H9 (cell line): ENCODE results near the gene GRB2. TPM values are rescaled to one million over a fixed set of nuclear protein-coding genes. Genes with fewer than 3 reads are reported as not detected.

ENCODE experiments used
- DNase-seq: peaks from one replicate; pipeline ENCODE4 v3.0.0-alpha.2; 2017
- H2AFZ ChIP-seq: one replicate; pipeline ENCODE4 v1.6.1; 2013; ENCODE audit warnings: mild to moderate bottlenecking, low read length, control low read depth, moderate library complexity
- H2AK5ac ChIP-seq: 2 replicates; pipeline ENCODE4 v1.6.1; 2013; ENCODE audit warnings: low read length, control low read depth, mixed read lengths; ENCODE audit not compliant: insufficient read length
- H2BK120ac ChIP-seq: one replicate; pipeline ENCODE4 v1.6.1; 2013; ENCODE audit warnings: low read depth, mild to moderate bottlenecking, low read length, control low read depth, inconsistent platforms; ENCODE audit not compliant: poor library complexity, severe bottlenecking
- H2BK12ac ChIP-seq: 2 replicates; pipeline ENCODE4 v1.6.1; 2013; ENCODE audit warnings: low read length, control low read depth, mixed read lengths, low read depth; ENCODE audit not compliant: insufficient read length
- H2BK15ac ChIP-seq: 2 replicates; pipeline ENCODE4 v1.6.1; 2013; ENCODE audit warnings: low read depth, low read length, control low read depth
- H2BK20ac ChIP-seq: one replicate; pipeline ENCODE4 v1.6.1; 2013; ENCODE audit warnings: low read depth, mild to moderate bottlenecking, low read length, control low read depth, inconsistent platforms; ENCODE audit not compliant: poor library complexity, severe bottlenecking
- H2BK5ac ChIP-seq: 2 replicates; pipeline ENCODE4 v1.6.1; 2013; ENCODE audit warnings: low read length, control low read depth, mixed read lengths; ENCODE audit not compliant: insufficient read length
- H3K14ac ChIP-seq: 2 replicates; pipeline ENCODE4 v1.6.1; 2013; ENCODE audit warnings: low read length, control low read depth; ENCODE audit not compliant: insufficient read depth
- H3K18ac ChIP-seq: 2 replicates; pipeline ENCODE4 v1.6.1; 2013; ENCODE audit warnings: low read depth, mild to moderate bottlenecking, mixed read lengths, low read length, control low read depth; ENCODE audit not compliant: insufficient read length
- H3K23ac ChIP-seq: 2 replicates; pipeline ENCODE4 v1.6.1; 2013; ENCODE audit warnings: low read length, control low read depth, mixed read lengths, low read depth; ENCODE audit not compliant: insufficient read length
- H3K23me2 ChIP-seq: 2 replicates; pipeline ENCODE4 v1.6.1; 2013; ENCODE audit warnings: low read depth, mild to moderate bottlenecking, mixed read lengths, low read length, control low read depth; ENCODE audit not compliant: insufficient read length, poor library complexity, severe bottlenecking
- H3K27ac ChIP-seq: 2 replicates; pipeline ENCODE4 v1.5.1; 2013; ENCODE audit warnings: low read length, control low read depth, mixed read lengths, low read depth; ENCODE audit not compliant: insufficient read length
- H3K27me3 ChIP-seq: 2 replicates; pipeline ENCODE4 v1.6.1; 2013; ENCODE audit warnings: low read length, control low read depth, inconsistent platforms; ENCODE audit not compliant: insufficient read depth
- H3K4ac ChIP-seq: 2 replicates; pipeline ENCODE4 v1.6.1; 2013; ENCODE audit warnings: low read depth, mild to moderate bottlenecking, control low read depth, inconsistent platforms, low read length, moderate library complexity
- H3K4me1 ChIP-seq: 2 replicates; pipeline ENCODE4 v1.6.1; 2013; ENCODE audit warnings: low read length, control low read depth, inconsistent platforms; ENCODE audit not compliant: insufficient read depth
- H3K4me2 ChIP-seq: 2 replicates; pipeline ENCODE4 v1.6.1; 2013; ENCODE audit warnings: low read length, control low read depth, mixed read lengths; ENCODE audit not compliant: insufficient read length, insufficient read depth
- H3K56ac ChIP-seq: 2 replicates; pipeline ENCODE4 v1.6.1; 2013; ENCODE audit warnings: low read depth, mild to moderate bottlenecking, mixed read lengths, low read length, control low read depth; ENCODE audit not compliant: insufficient read length
- H3K79me1 ChIP-seq: 2 replicates; pipeline ENCODE4 v1.6.1; 2013; ENCODE audit warnings: low read depth, mild to moderate bottlenecking, moderate library complexity, low read length, control low read depth, inconsistent platforms; ENCODE audit not compliant: insufficient read depth, poor library complexity, severe bottlenecking
- H3K79me2 ChIP-seq: 2 replicates; pipeline ENCODE4 v1.6.1; 2013; ENCODE audit warnings: low read length, control low read depth, inconsistent platforms; ENCODE audit not compliant: insufficient read depth
- H3K9ac ChIP-seq: 2 replicates; pipeline ENCODE4 v1.6.1; 2013; ENCODE audit warnings: low read length, control low read depth, mixed read lengths; ENCODE audit not compliant: insufficient read length; ENCODE audit errors: extremely low read depth
- H3K9me3 ChIP-seq: one replicate; pipeline ENCODE4 v1.6.1; 2013; ENCODE audit warnings: low read depth, low read length, inconsistent platforms; ENCODE audit not compliant: control insufficient read depth
- H3T11ph ChIP-seq: one replicate; pipeline ENCODE4 v1.6.1; 2013; ENCODE audit warnings: mild to moderate bottlenecking, low read length, control low read depth, inconsistent platforms
- H4K20me1 ChIP-seq: one replicate; pipeline ENCODE4 v1.6.1; 2013; ENCODE audit not compliant: control insufficient read depth, insufficient read length, insufficient read depth
- H4K5ac ChIP-seq: 2 replicates; pipeline ENCODE4 v1.6.1; 2013; ENCODE audit warnings: low read depth, mild to moderate bottlenecking, mixed read lengths, low read length, control low read depth; ENCODE audit not compliant: insufficient read length
- H4K8ac ChIP-seq: replicated peaks from 2 replicates; pipeline ENCODE4 v1.6.1; 2013; ENCODE audit warnings: low read length, control low read depth, mixed read lengths, low read depth; ENCODE audit not compliant: insufficient read length
- H4K91ac ChIP-seq: 2 replicates; pipeline ENCODE4 v1.6.1; 2013; ENCODE audit warnings: low read depth, mild to moderate bottlenecking, moderate library complexity, mixed read lengths, low read length, control low read depth; ENCODE audit not compliant: insufficient read length
- H3K27ac Mint-ChIP-seq, 3 experiments: 2 replicates in 2 of 3; 3 replicates in 1 of 3; pipeline ENCODE4 v1.8.0; 2020 to 2021; ENCODE audit warnings: mixed read lengths in 3 of 3, mild to moderate bottlenecking in 1 of 3, moderate library complexity in 1 of 3
- H3K27me3 Mint-ChIP-seq: 2 replicates; pipeline ENCODE4 v1.8.0; 2021; ENCODE audit warnings: low read depth, mild to moderate bottlenecking, moderate library complexity, mixed read lengths
- H3K36me3 Mint-ChIP-seq, 3 experiments: 2 replicates in 2 of 3; 3 replicates in 1 of 3; pipeline ENCODE4 v1.8.0; 2020 to 2021; ENCODE audit warnings: low read depth in 3 of 3, mixed read lengths in 3 of 3; ENCODE audit not compliant: insufficient read depth in 1 of 3
- H3K4me1 Mint-ChIP-seq, 2 experiments: 2 replicates each; pipeline ENCODE4 v1.8.0; 2020; ENCODE audit warnings: mixed read lengths in 2 of 2
- H3K4me3 Mint-ChIP-seq, 2 experiments: 2 replicates in 1 of 2; 3 replicates in 1 of 2; pipeline ENCODE4 v1.8.0; 2020 to 2021; ENCODE audit warnings: mild to moderate bottlenecking in 2 of 2, mixed read lengths in 2 of 2, moderate library complexity in 1 of 2
- H3K9me3 Mint-ChIP-seq, 2 experiments: 2 replicates in 1 of 2; 3 replicates in 1 of 2; pipeline ENCODE4 v1.8.0; 2020; ENCODE audit warnings: mild to moderate bottlenecking in 2 of 2, mixed read lengths in 2 of 2, moderate library complexity in 1 of 2
- CTCF ChIP-seq: fragments of 200-600 bp; sonication (generic); conservative IDR thresholded peaks from 3 replicates; pipeline ENCODE4 v1.8.0; 2021; ENCODE audit warnings: antibody characterized with exemption, mild to moderate bottlenecking
- WGBS: extraction: QIAGEN DNeasy Blood & Tissue Kit; methylation state at CpG from one replicate; pipeline ENCODE4 v1.1.7; 2013; ENCODE audit warnings: missing lambda C conversion rate, low lambda C conversion rate, mixed read lengths; ENCODE audit not compliant: insufficient read length; ENCODE audit errors: extremely low coverage; 5-methylcytosine and 5-hydroxymethylcytosine counted together
- total RNA-seq: library from RNA; stranded (reverse); gene quantifications from 2 replicates; pipeline ENCODE4 v1.2.1, GENCODE V29; 2021

Gene GRB2
- total RNA-seq, 1 experiment from 2014 or later = 91.7 TPM

GRCh38 chr17:75301049-75301448 lies 104.4 kb downstream of the GRB2 start:
- Histone ChIP-seq H2BK5ac (no peak overlapping the region), H3K23ac (no peak overlapping the region), H3T11ph (no peak overlapping the region), H3K56ac (no peak overlapping the region), H2BK20ac (no peak overlapping the region), H2AK5ac (no peak overlapping the region), H4K91ac (no peak overlapping the region), H3K14ac (no peak overlapping the region), H3K23me2 (no peaks in the 10 kb centered on the region), H3K79me2 (no peaks in the 10 kb centered on the region), H2AFZ (no peak overlapping the region), H2BK15ac (no peak overlapping the region), H4K5ac (no peak overlapping the region), H3K4me2 (no peak overlapping the region), H2BK120ac (no peak overlapping the region), H3K4ac (no peak overlapping the region), H3K27ac (no peak overlapping the region), H3K18ac (no peak overlapping the region), H3K9ac (no peak overlapping the region), H3K9me3 (no peaks in the 10 kb centered on the region), H2BK12ac (no peak overlapping the region), H3K27me3 (no peaks in the 10 kb centered on the region), H4K20me1 (no peaks in the 10 kb centered on the region), H3K4me1 (no peaks in the 10 kb centered on the region), H3K79me1 (no peaks in the 10 kb centered on the region), H4K8ac (no peak overlapping the region)
- Mint-ChIP-seq H3K4me1 (no peaks in the 10 kb centered on the region), H3K27me3 (no peaks in the 10 kb centered on the region), H3K4me3 (no peak overlapping the region; a peak in 1 of 5 replicates), H3K27ac (no peak overlapping the region), H3K9me3 (no peaks in the 10 kb centered on the region), H3K36me3 (no peaks in the 10 kb centered on the region; a peak in 1 of 7 replicates)
- no peak for DNase-seq
- no CpG with 5 or more reads among the region's 9 CpGs for WGBS
- TF ChIP-seq CTCF = no peak
